Measurements from ENCODE around the gene IMPDH1. TPM values are rescaled to one million over a fixed set of nuclear protein-coding genes. Genes with fewer than 3 reads are reported as not detected.

Gene IMPDH1
- total RNA-seq, 1 donor from 2014 or later: 17.4 TPM

- no peak overlapping the region for H3K4me3 ChIP-seq
- intact Hi-C loops (cut with micrococcal nuclease): no loop called here
- no peak for TF ChIP-seq CTCF (IDR thresholded peaks at IDR 0.05; ENCODE audit: borderline replicate concordance)
- DNase-seq: no peak
- peaks cover 59% of the 10 kb centered on the region for H3K27me3 ChIP-seq (ENCODE audit: low read depth)
- H3K27ac ChIP-seq (replicated peaks): no peak overlapping the region
- no peaks in the 10 kb centered on the region for H3K36me3 ChIP-seq
- H3K9me3 ChIP-seq (replicated peaks): no peaks in the 10 kb centered on the region
- H3K4me1 ChIP-seq: peaks cover 28% of the 10 kb centered on the region
These were observed 49.8 kb downstream of the IMPDH1 start for GRCh38 chr7:128359939-128360338.

- no peak for TF ChIP-seq CTCF (IDR thresholded peaks at IDR 0.05; ENCODE audit: borderline replicate concordance)
- Histone ChIP-seq H3K27ac (replicated peaks) (no peak overlapping the region), H3K36me3 (no peaks in the 10 kb centered on the region), H3K4me3 (no peak overlapping the region), H3K27me3 (ENCODE audit: low read depth) (peaks cover 53% of the 10 kb centered on the region), H3K9me3 (replicated peaks) (no peaks in the 10 kb centered on the region), H3K4me1 (peaks cover 28% of the 10 kb centered on the region)
- intact Hi-C loops (cut with micrococcal nuclease): no loop called here
- no peak for DNase-seq
These were observed 50.4 kb downstream of the IMPDH1 start for GRCh38 chr7:128359336-128359735.

GRCh38 chr7:128358233-128358632, 51.5 kb downstream of the IMPDH1 start:
- H3K4me3 ChIP-seq: no peak overlapping the region
- no peak overlapping the region for H3K27ac ChIP-seq (replicated peaks)
- intact Hi-C loops (cut with micrococcal nuclease): no loop called here
- H3K4me1 ChIP-seq: peaks cover 28% of the 10 kb centered on the region
- peaks cover 52% of the 10 kb centered on the region for H3K27me3 ChIP-seq (ENCODE audit: low read depth)
- no peaks in the 10 kb centered on the region for H3K36me3 ChIP-seq
- H3K9me3 ChIP-seq (replicated peaks): no peaks in the 10 kb centered on the region
- TF ChIP-seq CTCF (IDR thresholded peaks at IDR 0.05; ENCODE audit: borderline replicate concordance): no peak
- no peak for DNase-seq

GRCh38 chr7:128357217-128357613, 52.6 kb downstream of the IMPDH1 start:
- Histone ChIP-seq H3K27ac (replicated peaks) (no peak overlapping the region), H3K4me1 (peaks cover 31% of the 10 kb centered on the region), H3K9me3 (replicated peaks) (no peaks in the 10 kb centered on the region), H3K4me3 (no peak overlapping the region), H3K36me3 (no peaks in the 10 kb centered on the region), H3K27me3 (ENCODE audit: low read depth) (peaks cover 54% of the 10 kb centered on the region)
- intact Hi-C loops (cut with micrococcal nuclease): no loop called here
- no peak for TF ChIP-seq CTCF (IDR thresholded peaks at IDR 0.05; ENCODE audit: borderline replicate concordance)
- no peak for DNase-seq

GRCh38 chr7:128356546-128357216, 53.1 kb downstream of the IMPDH1 start:
- H3K27ac ChIP-seq (replicated peaks): no peak overlapping the region
- intact Hi-C loops (cut with micrococcal nuclease): no loop called here
- no peak overlapping the region for H3K4me3 ChIP-seq
- no peaks in the 10 kb centered on the region for H3K36me3 ChIP-seq
- H3K4me1 ChIP-seq: peaks cover 28% of the 10 kb centered on the region
- DNase-seq: no peak
- H3K9me3 ChIP-seq (replicated peaks): no peaks in the 10 kb centered on the region
- no peak for TF ChIP-seq CTCF (IDR thresholded peaks at IDR 0.05; ENCODE audit: borderline replicate concordance)
- peaks cover 51% of the 10 kb centered on the region for H3K27me3 ChIP-seq (ENCODE audit: low read depth)

Data from left ventricle myocardium inferior (tissue), 1 donor.